Measurements from ENCODE around the gene CFAP54.

The CFAP54 gene

GRCh38 chr12:96710127-96710745 is 220.9 kb downstream of the CFAP54 start:
- TF ChIP-seq FOXP2 (optimal IDR thresholded peaks at IDR 0.05; ENCODE audit: borderline replicate concordance, extremely low read depth, extremely low read length, insufficient read depth) (no peak), SIN3A (IDR thresholded peaks at IDR 0.05; ENCODE audit: borderline replicate concordance, insufficient read depth, low read length) (no peak)

GRCh38 chr12:96711364-96711763 is 222.0 kb downstream of the CFAP54 start:
- no peak for TF ChIP-seq SIN3A (IDR thresholded peaks at IDR 0.05; ENCODE audit: borderline replicate concordance, insufficient read depth, low read length)
- TF ChIP-seq FOXP2 (optimal IDR thresholded peaks at IDR 0.05; ENCODE audit: borderline replicate concordance, extremely low read depth, extremely low read length, insufficient read depth): no peak
- no peak for TF ChIP-seq TAF1 (IDR thresholded peaks at IDR 0.05; ENCODE audit: borderline replicate concordance, insufficient read depth, low read length)
- no peak for TF ChIP-seq POLR2AphosphoS5 (IDR thresholded peaks at IDR 0.05; ENCODE audit: low read depth, low read length)
- TF ChIP-seq REST (IDR thresholded peaks at IDR 0.05; ENCODE audit: insufficient read depth in 1 of 2, low read depth in 2 of 2, low read length in 2 of 2): no peak

GRCh38 chr12:96714199-96714598 is 224.8 kb downstream of the CFAP54 start:
- TF ChIP-seq REST (IDR thresholded peaks at IDR 0.05; ENCODE audit: insufficient read depth in 1 of 2, low read depth in 2 of 2, low read length in 2 of 2): no peak
- no peak for TF ChIP-seq SIN3A (IDR thresholded peaks at IDR 0.05; ENCODE audit: borderline replicate concordance, insufficient read depth, low read length)
- no peak for TF ChIP-seq POLR2AphosphoS5 (IDR thresholded peaks at IDR 0.05; ENCODE audit: low read depth, low read length)
- no peak for TF ChIP-seq TAF1 (IDR thresholded peaks at IDR 0.05; ENCODE audit: borderline replicate concordance, insufficient read depth, low read length)
- no peak for TF ChIP-seq FOXP2 (optimal IDR thresholded peaks at IDR 0.05; ENCODE audit: borderline replicate concordance, extremely low read depth, extremely low read length, insufficient read depth)

GRCh38 chr12:96719660-96720362 is 230.4 kb downstream of the CFAP54 start:
- TF ChIP-seq POLR2AphosphoS5 (IDR thresholded peaks at IDR 0.05; ENCODE audit: low read depth, low read length) (no peak), FOXP2 (optimal IDR thresholded peaks at IDR 0.05; ENCODE audit: borderline replicate concordance, extremely low read depth, extremely low read length, insufficient read depth) (no peak), TAF1 (IDR thresholded peaks at IDR 0.05; ENCODE audit: borderline replicate concordance, insufficient read depth, low read length) (no peak), REST (IDR thresholded peaks at IDR 0.05; ENCODE audit: insufficient read depth in 1 of 2, low read depth in 2 of 2, low read length in 2 of 2) (no peak), SIN3A (IDR thresholded peaks at IDR 0.05; ENCODE audit: borderline replicate concordance, insufficient read depth, low read length) (no peak)

- no peak for TF ChIP-seq FOXP2 (optimal IDR thresholded peaks at IDR 0.05; ENCODE audit: borderline replicate concordance, extremely low read depth, extremely low read length, insufficient read depth)
- no peak for TF ChIP-seq REST (IDR thresholded peaks at IDR 0.05; ENCODE audit: insufficient read depth in 1 of 2, low read depth in 2 of 2, low read length in 2 of 2)
- TF ChIP-seq POLR2AphosphoS5 (IDR thresholded peaks at IDR 0.05; ENCODE audit: low read depth, low read length): no peak
- TF ChIP-seq SIN3A (IDR thresholded peaks at IDR 0.05; ENCODE audit: borderline replicate concordance, insufficient read depth, low read length): no peak
- no peak for TF ChIP-seq TAF1 (IDR thresholded peaks at IDR 0.05; ENCODE audit: borderline replicate concordance, insufficient read depth, low read length)
These were observed 231.0 kb downstream of the CFAP54 start for GRCh38 chr12:96720363-96720705.
